OCI-LY7 (cell line): ENCODE data around the gene C9orf50. TPM values are rescaled to one million over a fixed set of nuclear protein-coding genes. Genes with fewer than 3 reads are reported as not detected.

Source experiments
- BruUV-seq: library from RNA; stranded (reverse); fragments of 400-500 nt; replicated peaks from 2 replicates; lab custom pipeline; 2021; lab: Mats Ljungman, UMichigan
- CTCF ChIA-PET: fragments of 300-600 bp; sonication (Branson Sonifier 250); formaldehyde crosslinking; loops from one replicate; lab custom pipeline; 2022; ENCODE audit warnings: antibody characterized with exemption; ENCODE audit not compliant: unreplicated experiment; lab: Charles Lee
- POLR2A ChIA-PET: fragments of 300-600 bp; sonication (Branson Sonifier 250); formaldehyde crosslinking; loops from one replicate; lab custom pipeline; 2022; ENCODE audit warnings: antibody characterized with exemption; lab: Charles Lee
- DNase-seq: peaks from one replicate; pipeline ENCODE4 v3.0.0-alpha.2; 2015; ENCODE audit warnings: low spot score
- H2AFZ ChIP-seq: fragments of 200-600 bp; sonication (generic), shearing (Covaris generic); 2 replicates; pipeline ENCODE4 v1.6.1; 2014; ENCODE audit warnings: mild to moderate bottlenecking, antibody characterized with exemption, low read length, moderate library complexity
- H3K27ac ChIP-seq: fragments of 200-600 bp; sonication (generic); 2 replicates; pipeline ENCODE4 v1.5.1; 2014; ENCODE audit warnings: mixed run types, low read depth, mild to moderate bottlenecking, moderate library complexity, low read length, inconsistent platforms; ENCODE audit not compliant: poor library complexity, severe bottlenecking
- H3K36me3 ChIP-seq: fragments of 200-600 bp; sonication (generic); 2 replicates; pipeline ENCODE4 v1.6.1; 2014; ENCODE audit warnings: mild to moderate bottlenecking, antibody characterized with exemption, low read length, moderate library complexity, mixed read lengths; ENCODE audit not compliant: insufficient read depth
- H3K4me1 ChIP-seq: fragments of 200-600 bp; sonication (generic); 2 replicates; pipeline ENCODE4 v1.5.1; 2014; ENCODE audit warnings: mild to moderate bottlenecking, low read length; ENCODE audit not compliant: insufficient read depth, poor library complexity, severe bottlenecking
- H3K4me2 ChIP-seq: fragments of 200-600 bp; sonication (generic); 2 replicates; pipeline ENCODE4 v1.6.1; 2014; ENCODE audit warnings: mild to moderate bottlenecking, low read length
- H3K4me3 ChIP-seq: fragments of 200-600 bp; sonication (generic); 2 replicates; pipeline ENCODE4 v1.5.1; 2014; ENCODE audit warnings: mild to moderate bottlenecking, low read depth, low read length; ENCODE audit not compliant: poor library complexity, severe bottlenecking
- H3K79me2 ChIP-seq: fragments of 200-600 bp; sonication (generic); 2 replicates; pipeline ENCODE4 v1.6.1; 2016; ENCODE audit warnings: low read depth, mild to moderate bottlenecking, low read length, moderate library complexity, mixed read lengths; ENCODE audit not compliant: insufficient read depth
- H3K9me2 ChIP-seq: fragments of 200-600 bp; sonication (generic); 2 replicates; pipeline ENCODE4 v1.6.1; 2016; ENCODE audit warnings: mild to moderate bottlenecking, low read length, mixed read lengths; ENCODE audit not compliant: insufficient read depth
- H3K9me3 ChIP-seq: fragments of 200-600 bp; sonication (generic); 2 replicates; pipeline ENCODE4 v1.6.1; 2014; ENCODE audit warnings: mild to moderate bottlenecking, mixed run types, low read length, mixed read lengths
- H4K20me1 ChIP-seq: fragments of 200-600 bp; sonication (generic); 2 replicates; pipeline ENCODE4 v1.6.1; 2014; ENCODE audit warnings: mild to moderate bottlenecking, antibody characterized with exemption, low read length, moderate library complexity, mixed read lengths; ENCODE audit not compliant: insufficient read depth
- CTCF ChIP-seq: fragments of 200-600 bp; sonication (generic); conservative IDR thresholded peaks from 2 replicates; pipeline ENCODE4 v1.5.1; 2014; ENCODE audit warnings: mild to moderate bottlenecking, antibody characterized with exemption, low read length, moderate library complexity, mixed read lengths
- EZH2phosphoT487 ChIP-seq: fragments of 200-600 bp; sonication (generic); IDR thresholded peaks from 2 replicates; pipeline ENCODE4 v1.6.1; 2018; ENCODE audit warnings: low read depth, borderline replicate concordance, mild to moderate bottlenecking, mixed run types, antibody characterized with exemption, low read length, moderate library complexity, mixed read lengths
- intact Hi-C: fragments of 100-400 bp; cut with micrococcal nuclease; formaldehyde crosslinking; loops from one replicate; pipeline ENCODE4 v1.10.0; 2022; ENCODE audit not compliant: unreplicated experiment
- total RNA-seq, 2 experiments: library from RNA; depleted of rRNA in 1 of 2; stranded (reverse); fragments of >200 nt in 1 of 2; shearing (Covaris generic) in 1 of 2; gene quantifications; 2 replicates each; pipeline ENCODE4 v1.2.3, GENCODE V29; 2014 to 2022

The C9orf50 gene
- total RNA-seq, 2 experiments from 2014 or later = not detected

DNA sequence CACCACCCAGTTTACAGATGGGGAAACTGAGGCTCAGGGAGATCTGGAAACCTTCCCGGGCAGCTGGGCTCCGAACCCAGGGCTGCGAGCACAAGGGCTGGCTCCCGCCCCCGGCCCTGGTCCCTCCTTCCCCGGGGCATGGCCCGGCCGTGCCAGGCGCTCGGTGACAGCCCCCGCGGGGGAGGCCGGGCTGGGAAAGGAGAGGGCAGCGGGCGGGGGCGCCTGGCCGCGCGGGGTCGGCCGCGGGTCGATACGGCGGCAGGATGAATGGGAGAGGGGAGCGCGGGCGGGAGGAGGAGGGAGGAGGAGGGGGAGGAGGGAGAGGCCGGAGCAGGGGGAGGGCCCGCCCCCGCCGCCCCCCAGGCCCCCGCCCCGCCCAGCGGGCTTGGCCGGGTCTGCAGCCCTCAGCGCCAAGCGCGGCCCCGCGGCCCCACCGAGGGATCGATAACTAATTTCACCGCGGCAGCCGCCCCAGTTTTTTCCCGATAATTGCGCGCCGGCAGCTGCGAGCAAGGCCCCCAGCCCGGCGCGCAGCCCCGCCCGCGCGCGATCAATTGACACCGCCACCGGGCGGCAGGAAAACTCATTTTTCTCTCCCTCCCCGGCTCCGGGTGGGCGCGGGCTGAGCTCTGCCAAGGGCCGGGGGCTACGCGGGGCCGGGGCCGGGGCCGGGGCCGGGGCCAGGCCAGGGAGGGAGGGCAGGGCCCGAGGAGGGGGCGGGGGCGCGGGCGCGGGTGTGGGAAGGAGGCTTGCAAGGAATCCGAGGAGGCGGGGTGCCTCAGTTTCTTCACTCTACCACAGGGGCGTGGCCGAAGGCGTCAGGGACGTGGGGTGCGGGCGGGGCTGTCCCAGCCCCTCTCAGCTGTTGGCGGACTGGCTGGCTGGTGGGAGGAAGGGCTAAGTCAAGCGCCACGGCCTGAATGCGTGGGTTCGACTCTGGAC is 52.1 kb downstream of the C9orf50 start:
- no peaks in the 10 kb centered on the region for H4K20me1 ChIP-seq
- H3K36me3 ChIP-seq = no peaks in the 10 kb centered on the region
- H3K27ac ChIP-seq = no peak overlapping the region
- TF ChIP-seq EZH2phosphoT487 (no peak), CTCF (no peak)
- no peaks in the 10 kb centered on the region for H3K9me3 ChIP-seq
- DNase-seq = no peak
- no peaks in the 10 kb centered on the region for H3K79me2 ChIP-seq
- no peak overlapping the region for H3K4me2 ChIP-seq
- CTCF ChIA-PET = no interaction called here
- POLR2A ChIA-PET = no interaction called here
- no peaks in the 10 kb centered on the region for H3K9me2 ChIP-seq
- no peak overlapping the region for H3K4me3 ChIP-seq
- intact Hi-C loops = no loop called here
- no TSS peak for BruUV-seq
- no peak overlapping the region for H2AFZ ChIP-seq
- H3K4me1 ChIP-seq = no peaks in the 10 kb centered on the region

DNA sequence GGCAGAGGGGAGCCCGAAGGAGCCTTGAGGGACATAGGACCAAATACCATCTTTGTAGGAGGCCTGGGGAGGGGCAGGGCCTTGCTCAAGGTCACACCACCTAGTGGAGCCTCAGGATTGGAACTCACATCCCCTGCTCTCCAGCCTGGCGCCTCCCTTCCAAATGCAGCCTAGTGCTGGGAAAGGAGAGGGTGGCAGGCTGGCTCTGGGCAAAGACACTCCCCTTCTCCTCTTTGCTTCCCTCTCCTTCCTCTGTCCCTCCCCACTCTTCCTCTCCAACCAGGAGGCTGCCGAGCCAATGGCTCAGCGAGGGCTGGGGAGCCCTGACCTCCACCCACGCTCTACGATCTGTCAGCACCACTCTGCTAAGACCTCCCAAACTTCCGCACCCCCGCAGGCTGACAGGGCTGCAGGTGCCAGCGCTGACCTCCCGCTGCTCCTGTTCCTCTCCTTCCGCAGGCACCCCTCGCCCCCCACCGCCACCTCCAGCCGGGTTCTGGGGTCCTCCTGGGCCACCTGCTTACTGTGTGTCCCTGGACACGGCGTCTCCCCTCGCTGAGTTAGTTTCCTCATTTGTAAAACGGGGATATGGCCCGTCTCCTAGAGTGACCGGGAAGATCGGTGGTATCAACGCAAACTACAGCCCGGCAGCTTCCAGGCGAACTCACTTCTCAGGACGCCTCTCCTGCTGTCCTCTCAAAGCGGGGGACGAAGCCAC is 52.9 kb downstream of the C9orf50 start:
- intact Hi-C loops = no loop called here
- Histone ChIP-seq H3K9me3 (no peaks in the 10 kb centered on the region), H3K4me1 (no peaks in the 10 kb centered on the region), H3K79me2 (no peaks in the 10 kb centered on the region), H3K27ac (no peak overlapping the region), H4K20me1 (no peaks in the 10 kb centered on the region), H3K36me3 (no peaks in the 10 kb centered on the region), H3K9me2 (no peaks in the 10 kb centered on the region), H3K4me3 (no peak overlapping the region), H3K4me2 (no peak overlapping the region), H2AFZ (no peak overlapping the region)
- no peak for DNase-seq
- no TSS peak for BruUV-seq
- ChIA-PET POLR2A (interaction anchor here (0.7 kb wide), 1 partner anchor 9 kb away, joined by 3 read pairs; no protein-coding TSS in a partner anchor), CTCF (no interaction called here)
- TF ChIP-seq CTCF = no peak
- TF ChIP-seq EZH2phosphoT487 = no peak
